Activated B cell treated with CpG ODN at 0.5 μM for 24 hours (primary cell): ENCODE results near the gene GXYLT1. TPM values are rescaled to one million over a fixed set of nuclear protein-coding genes. Genes with fewer than 3 reads are reported as not detected.
A peak's percentile ranks its signal among the peaks of the same experiment; 100 is the strongest.

ENCODE experiments used
- ATAC-seq: fragments of 200-7000 bp; cut with Tn5 transposase; one replicate; pipeline ENCODE4 v1.10.0; 2021; ENCODE audit warnings: low read depth, mild to moderate bottlenecking, moderate library complexity
- CTCF ChIA-PET: fragments of 350-600 bp; sonication (Branson Sonifier 250); formaldehyde crosslinking; loops from one replicate; lab custom pipeline; 2021; ENCODE audit warnings: antibody characterized with exemption; lab: Charles Lee
- POLR2A ChIA-PET: fragments of 350-600 bp; sonication (Branson Sonifier 250); formaldehyde crosslinking; loops from one replicate; lab custom pipeline; 2021; ENCODE audit warnings: antibody characterized with exemption; lab: Charles Lee
- DNase-seq: peaks from one replicate; pipeline ENCODE4 v3.0.0; 2022
- H3K27ac Mint-ChIP-seq: one replicate; pipeline ENCODE4 v1.8.0; 2020; ENCODE audit warnings: mixed read lengths
- H3K27me3 Mint-ChIP-seq: one replicate; pipeline ENCODE4 v1.8.0; 2021; ENCODE audit warnings: mixed read lengths
- H3K36me3 Mint-ChIP-seq: one replicate; pipeline ENCODE4 v1.8.0; 2021; ENCODE audit warnings: low read depth, mixed read lengths
- H3K4me1 Mint-ChIP-seq: one replicate; pipeline ENCODE4 v1.8.0; 2021; ENCODE audit warnings: mixed read lengths
- H3K4me3 Mint-ChIP-seq: one replicate; pipeline ENCODE4 v1.8.0; 2020; ENCODE audit warnings: mild to moderate bottlenecking, mixed read lengths
- H3K9me3 Mint-ChIP-seq: one replicate; pipeline ENCODE4 v1.8.0; 2020; ENCODE audit warnings: mixed read lengths
- intact Hi-C: fragments of 100-400 bp; cut with micrococcal nuclease; formaldehyde crosslinking; loops from one replicate; pipeline ENCODE4 v1.15.1; 2024
- total RNA-seq: library from RNA; stranded (reverse); gene quantifications from 2 replicates; pipeline ENCODE4 v1.2.3, GENCODE V29; 2022
- TF ChIP-seq, protein P1 (sequence below): fragments of 200-600 bp; IDR thresholded peaks from one replicate; pipeline ENCODE4 v1.8.0; 2022; ENCODE audit warnings: antibody characterized with exemption, mild to moderate bottlenecking

GXYLT1 gene
- total RNA-seq, 1 donor from 2014 or later: 7.9 TPM

DNA sequence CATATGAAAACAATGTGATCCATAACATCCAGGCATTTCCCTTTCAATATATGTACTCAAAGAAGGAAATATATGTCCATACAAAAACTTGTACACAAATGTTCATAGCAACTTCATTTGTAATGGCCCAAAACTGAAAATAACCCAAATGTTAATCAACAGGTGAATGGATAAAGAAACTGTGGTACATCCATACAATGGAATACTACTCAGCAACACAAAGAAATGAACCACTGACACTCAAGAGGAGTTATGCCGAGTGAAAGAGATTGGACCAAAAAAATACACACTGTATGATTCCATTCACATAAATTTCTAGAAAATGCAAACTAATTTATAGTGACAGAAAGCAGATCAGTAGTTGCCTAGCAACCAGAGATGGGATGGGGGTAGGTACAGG is 30.3 kb upstream of the GXYLT1 start:
- Mint-ChIP-seq H3K27me3 (no peaks in the 10 kb centered on the region), H3K4me1 (peaks cover 24% of the 10 kb centered on the region), H3K4me3 (no peak overlapping the region), H3K9me3 (peaks cover 4% of the 10 kb centered on the region), H3K27ac (no peak overlapping the region), H3K36me3 (peaks cover 29% of the 10 kb centered on the region)
- intact Hi-C loops: no loop called here
- TF ChIP-seq, protein P1, sequence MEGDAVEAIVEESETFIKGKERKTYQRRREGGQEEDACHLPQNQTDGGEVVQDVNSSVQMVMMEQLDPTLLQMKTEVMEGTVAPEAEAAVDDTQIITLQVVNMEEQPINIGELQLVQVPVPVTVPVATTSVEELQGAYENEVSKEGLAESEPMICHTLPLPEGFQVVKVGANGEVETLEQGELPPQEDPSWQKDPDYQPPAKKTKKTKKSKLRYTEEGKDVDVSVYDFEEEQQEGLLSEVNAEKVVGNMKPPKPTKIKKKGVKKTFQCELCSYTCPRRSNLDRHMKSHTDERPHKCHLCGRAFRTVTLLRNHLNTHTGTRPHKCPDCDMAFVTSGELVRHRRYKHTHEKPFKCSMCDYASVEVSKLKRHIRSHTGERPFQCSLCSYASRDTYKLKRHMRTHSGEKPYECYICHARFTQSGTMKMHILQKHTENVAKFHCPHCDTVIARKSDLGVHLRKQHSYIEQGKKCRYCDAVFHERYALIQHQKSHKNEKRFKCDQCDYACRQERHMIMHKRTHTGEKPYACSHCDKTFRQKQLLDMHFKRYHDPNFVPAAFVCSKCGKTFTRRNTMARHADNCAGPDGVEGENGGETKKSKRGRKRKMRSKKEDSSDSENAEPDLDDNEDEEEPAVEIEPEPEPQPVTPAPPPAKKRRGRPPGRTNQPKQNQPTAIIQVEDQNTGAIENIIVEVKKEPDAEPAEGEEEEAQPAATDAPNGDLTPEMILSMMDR: no peak
- ChIA-PET POLR2A (no interaction called here), CTCF (no interaction called here)
- DNase-seq: no peak
- no peak for ATAC-seq

DNA sequence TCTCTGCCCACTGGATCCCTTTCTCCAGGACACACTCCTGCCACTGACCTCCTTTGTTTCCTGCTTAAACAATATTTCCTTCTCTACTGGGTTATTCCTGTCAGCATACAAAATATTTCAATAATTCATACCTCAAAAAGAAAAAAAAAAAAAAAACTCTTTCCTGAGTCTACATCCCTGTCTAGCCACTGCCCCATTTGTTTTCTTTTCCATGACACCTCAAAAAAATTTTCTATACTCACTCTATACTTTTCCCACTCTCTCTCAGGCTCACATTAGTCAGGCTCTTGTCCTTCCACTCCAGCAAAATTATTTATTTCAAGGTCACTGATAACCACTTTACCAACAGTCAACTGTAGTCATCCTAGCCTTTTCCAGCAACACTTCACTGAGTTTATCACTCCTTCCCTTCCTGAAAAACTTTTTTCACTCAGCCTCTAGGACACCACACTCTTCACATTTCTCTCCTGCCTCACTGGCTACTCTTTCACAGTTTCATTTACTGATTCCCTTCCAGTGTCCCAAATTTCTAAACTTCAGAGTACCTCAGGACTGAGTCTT is 29.4 kb upstream of the GXYLT1 start:
- H3K4me3 Mint-ChIP-seq: no peak overlapping the region
- peaks cover 30% of the 10 kb centered on the region for H3K36me3 Mint-ChIP-seq
- H3K27me3 Mint-ChIP-seq: no peaks in the 10 kb centered on the region
- TF ChIP-seq, protein P1: no peak
- H3K27ac Mint-ChIP-seq: no peak overlapping the region
- ATAC-seq (no peak), DNase-seq (no peak)
- ChIA-PET CTCF (no interaction called here), POLR2A (no interaction called here)
- H3K4me1 Mint-ChIP-seq: peaks cover 24% of the 10 kb centered on the region
- peaks cover 4% of the 10 kb centered on the region for H3K9me3 Mint-ChIP-seq
- intact Hi-C loops: loop anchor here (2.0 kb wide), 1 partner anchor 13 kb away; no protein-coding TSS in a partner anchor

DNA sequence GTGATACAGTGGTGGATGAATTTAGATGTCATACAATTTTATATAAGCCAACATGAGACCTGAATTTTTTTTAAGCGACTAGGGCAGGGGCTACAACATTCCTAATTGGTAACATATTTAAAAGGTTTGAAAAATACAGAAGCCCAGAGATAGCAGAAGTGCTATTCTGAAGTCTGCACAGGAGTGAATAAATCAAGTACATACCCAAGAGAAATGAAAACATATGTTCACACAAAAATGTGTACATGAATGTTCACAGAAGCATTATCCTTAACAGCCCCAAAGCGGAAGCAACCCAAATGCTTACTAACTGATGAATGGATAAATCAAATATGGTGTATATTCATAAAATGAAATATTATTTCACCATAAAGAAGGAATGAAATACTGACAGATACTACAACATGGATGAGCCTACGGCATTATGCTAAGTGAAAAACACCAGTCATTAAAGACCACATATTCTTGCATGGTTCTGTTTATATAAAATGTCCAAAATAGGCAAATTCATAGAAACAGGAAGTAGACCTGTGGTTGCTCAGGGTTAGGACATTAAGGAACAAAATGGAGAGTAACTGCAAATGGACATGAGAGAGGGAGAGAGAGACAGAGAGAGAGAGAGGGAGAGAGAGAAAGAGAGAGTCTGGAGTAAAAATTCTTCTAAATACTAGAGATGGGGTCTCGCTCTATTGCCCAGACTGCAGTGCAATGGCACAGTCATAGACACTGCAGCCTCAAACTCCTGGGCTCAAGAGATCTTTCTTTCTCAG is 28.0 kb upstream of the GXYLT1 start:
- Mint-ChIP-seq H3K4me1 (peaks cover 24% of the 10 kb centered on the region), H3K27ac (peak overlapping the region; percentile 33), H3K9me3 (peaks cover 4% of the 10 kb centered on the region), H3K4me3 (no peak overlapping the region), H3K27me3 (no peaks in the 10 kb centered on the region), H3K36me3 (peaks cover 28% of the 10 kb centered on the region)
- ChIA-PET POLR2A (no interaction called here), CTCF (no interaction called here)
- TF ChIP-seq, protein P1: no peak
- intact Hi-C loops: loop anchor here (2.0 kb wide), 1 partner anchor 14 kb away; no protein-coding TSS in a partner anchor
- no peak for DNase-seq
- ATAC-seq: no peak

DNA sequence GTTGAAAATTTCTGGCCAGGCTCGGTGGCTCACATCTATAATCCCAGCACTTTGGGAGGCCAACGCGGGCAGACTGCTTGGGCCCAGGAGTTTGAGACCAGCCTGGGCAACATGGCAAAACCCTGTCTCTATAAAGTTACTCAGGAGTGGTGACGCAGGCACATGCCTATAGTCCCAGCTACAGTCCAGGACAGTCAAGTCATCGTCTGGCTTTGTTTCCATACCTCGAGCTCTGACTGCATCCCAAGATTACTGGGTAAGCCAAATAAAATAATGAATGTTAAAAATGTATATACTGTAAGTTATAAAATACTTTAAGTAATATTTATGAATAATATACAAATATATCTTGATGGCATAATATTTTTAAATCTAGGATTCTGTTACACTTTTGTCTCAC is 23.0 kb upstream of the GXYLT1 start:
- Mint-ChIP-seq H3K9me3 (no peaks in the 10 kb centered on the region), H3K27ac (no peak overlapping the region), H3K4me3 (no peak overlapping the region), H3K27me3 (no peaks in the 10 kb centered on the region), H3K4me1 (peaks cover 22% of the 10 kb centered on the region), H3K36me3 (peaks cover 16% of the 10 kb centered on the region)
- POLR2A ChIA-PET: no interaction called here
- CTCF ChIA-PET: no interaction called here
- ATAC-seq: no peak
- intact Hi-C loops: no loop called here
- no peak for DNase-seq
- TF ChIP-seq, protein P1: no peak

DNA sequence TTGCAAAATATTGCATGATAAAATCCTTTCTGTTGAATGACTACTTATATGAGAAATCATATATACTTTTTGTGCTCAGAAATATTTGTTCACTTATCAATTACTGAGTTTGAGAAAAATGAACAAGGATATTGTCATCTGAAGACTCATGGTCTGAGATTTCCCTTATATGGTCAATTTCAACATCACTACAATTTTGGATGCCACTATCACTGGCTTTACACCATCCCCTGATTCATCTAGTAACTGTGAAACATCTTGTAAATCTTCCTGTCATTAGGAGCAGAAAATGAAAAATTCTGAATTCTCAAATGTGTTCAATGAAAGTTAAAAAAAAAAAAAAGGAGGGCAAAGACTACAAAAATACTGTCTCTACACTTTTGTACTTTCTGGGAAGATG is 21.8 kb upstream of the GXYLT1 start:
- no peak for ATAC-seq
- no peaks in the 10 kb centered on the region for H3K9me3 Mint-ChIP-seq

More for the DNA sequence above, 21.8 kb upstream of the GXYLT1 start:
- H3K27me3 Mint-ChIP-seq: no peaks in the 10 kb centered on the region
- intact Hi-C loops: no loop called here
- POLR2A ChIA-PET: no interaction called here
- H3K4me1 Mint-ChIP-seq: peaks cover 24% of the 10 kb centered on the region
- H3K4me3 Mint-ChIP-seq: no peak overlapping the region
- peaks cover 17% of the 10 kb centered on the region for H3K36me3 Mint-ChIP-seq
- TF ChIP-seq, protein P1: no peak
- H3K27ac Mint-ChIP-seq: no peak overlapping the region
- DNase-seq: no peak
- CTCF ChIA-PET: interaction anchor here (0.6 kb wide), 1 partner anchor 202 kb away, joined by 3 read pairs; no protein-coding TSS in a partner anchor
